IMR-90 (cell line): Measurements from ENCODE around the gene TAGLN2. TPM values are rescaled to one million over a fixed set of nuclear protein-coding genes. Genes with fewer than 3 reads are reported as not detected.

Experiments used
- ATAC-seq: fragments of 200-7000 bp; cut with Tn5 transposase; 2 replicates; pipeline ENCODE4 v1.9.1; 2020; ENCODE audit warnings: low read depth, mild to moderate bottlenecking, moderate library complexity
- BruUV-seq: library from RNA; stranded (reverse); fragments of 400-500 nt; replicated peaks from 2 replicates; lab custom pipeline; 2021; lab: Mats Ljungman, UMichigan
- CTCF ChIA-PET: fragments of 300-600 bp; formaldehyde crosslinking; extraction: SDS; loops from one replicate; lab custom pipeline; 2021; ENCODE audit warnings: antibody characterized with exemption; lab: Yijun Ruan, JAX
- POLR2A ChIA-PET: fragments of 300-600 bp; sonication (Branson Sonifier 250); formaldehyde crosslinking; loops from one replicate; lab custom pipeline; 2022; ENCODE audit warnings: antibody characterized with exemption; ENCODE audit not compliant: unreplicated experiment; lab: Charles Lee
- DNase-seq: peaks from one replicate; pipeline ENCODE4 v3.0.0; 2013
- H2AFZ ChIP-seq: replicated peaks from 2 replicates; pipeline ENCODE3; 2013; ENCODE audit warnings: low read length, mild to moderate bottlenecking; ENCODE audit not compliant: poor library complexity
- H2AK5ac ChIP-seq: 2 replicates; pipeline ENCODE4 v1.6.1; 2013; ENCODE audit warnings: low read depth, low read length, inconsistent platforms
- H2AK9ac ChIP-seq: replicated peaks from 2 replicates; pipeline ENCODE3; 2013; ENCODE audit warnings: mild to moderate bottlenecking, low read depth, low read length, moderate library complexity; ENCODE audit not compliant: poor library complexity
- H2BK120ac ChIP-seq: 2 replicates; pipeline ENCODE4 v1.6.1; 2013; ENCODE audit warnings: low read depth, low read length, inconsistent platforms
- H2BK15ac ChIP-seq: 3 replicates; pipeline ENCODE4 v1.6.1; 2013; ENCODE audit warnings: low read depth, low read length, inconsistent platforms
- H2BK20ac ChIP-seq: 2 replicates; pipeline ENCODE4 v1.6.1; 2013; ENCODE audit warnings: low read depth, mild to moderate bottlenecking, inconsistent platforms, low read length, moderate library complexity
- H2BK5ac ChIP-seq: 2 replicates; pipeline ENCODE4 v1.6.1; 2013; ENCODE audit warnings: mild to moderate bottlenecking, low read depth, low read length, inconsistent platforms; ENCODE audit not compliant: poor library complexity, severe bottlenecking
- H3K14ac ChIP-seq: replicated peaks from 2 replicates; pipeline ENCODE4 v1.6.1; 2013; ENCODE audit warnings: low read depth, low read length, inconsistent platforms
- H3K18ac ChIP-seq: 2 replicates; pipeline ENCODE4 v1.6.1; 2013; ENCODE audit warnings: low read depth, low read length, control low read depth
- H3K23ac ChIP-seq: 2 replicates; pipeline ENCODE4 v1.6.1; 2013; ENCODE audit warnings: low read depth, low read length, inconsistent platforms
- H3K27ac ChIP-seq: 2 replicates; pipeline ENCODE4 v1.5.1; 2013; ENCODE audit warnings: mild to moderate bottlenecking, control low read depth, low read length; ENCODE audit not compliant: insufficient read depth
- H3K27me3 ChIP-seq: 2 replicates; pipeline ENCODE4 v1.6.1; 2013; ENCODE audit warnings: low read length; ENCODE audit not compliant: control insufficient read depth, insufficient read depth
- H3K36me3 ChIP-seq: 2 replicates; pipeline ENCODE4 v1.6.1; 2013; ENCODE audit warnings: low read length, mixed read lengths; ENCODE audit not compliant: control insufficient read depth, insufficient read depth
- H3K4ac ChIP-seq: 2 replicates; pipeline ENCODE4 v1.6.1; 2013; ENCODE audit warnings: low read depth, low read length, inconsistent platforms
- H3K4me1 ChIP-seq: 2 replicates; pipeline ENCODE4 v1.6.1; 2013; ENCODE audit warnings: low read length, mixed read lengths; ENCODE audit not compliant: control insufficient read depth, insufficient read depth
- H3K4me2 ChIP-seq: 2 replicates; pipeline ENCODE4 v1.6.1; 2013; ENCODE audit warnings: low read depth, mild to moderate bottlenecking, control low read depth, low read length, moderate library complexity
- H3K4me3 ChIP-seq: 2 replicates; pipeline ENCODE4 v1.5.1; 2013; ENCODE audit warnings: low read depth, mild to moderate bottlenecking, control low read depth, low read length, moderate library complexity; ENCODE audit not compliant: insufficient read depth
- H3K56ac ChIP-seq: 2 replicates; pipeline ENCODE4 v1.6.1; 2013; ENCODE audit warnings: low read length, inconsistent platforms; ENCODE audit not compliant: insufficient read depth; ENCODE audit errors: extremely low read depth
- H3K79me1 ChIP-seq, 2 experiments: 2 replicates each; pipeline ENCODE4 v1.6.1; 2013; ENCODE audit warnings: low read length in 2 of 2, inconsistent platforms in 1 of 2, low read depth in 1 of 2
- H3K9ac ChIP-seq: 2 replicates; pipeline ENCODE4 v1.6.1; 2013; ENCODE audit warnings: low read depth, low read length, control low read depth
- H3K9me1 ChIP-seq: 2 replicates; pipeline ENCODE4 v1.6.1; 2013; ENCODE audit warnings: low read length, inconsistent platforms; ENCODE audit not compliant: insufficient read depth
- H3K9me3 ChIP-seq: 2 replicates; pipeline ENCODE4 v1.6.1; 2013; ENCODE audit warnings: low read length; ENCODE audit not compliant: control insufficient read depth, insufficient read depth
- H4K20me1 ChIP-seq: 2 replicates; pipeline ENCODE4 v1.6.1; 2013; ENCODE audit warnings: low read length, inconsistent platforms; ENCODE audit not compliant: insufficient read depth
- H4K5ac ChIP-seq: 2 replicates; pipeline ENCODE4 v1.6.1; 2013; ENCODE audit warnings: mild to moderate bottlenecking, low read depth, low read length, control low read depth
- H4K8ac ChIP-seq, 2 experiments: 2 replicates each; pipeline ENCODE4 v1.6.1; 2013; ENCODE audit warnings: low read depth in 2 of 2, low read length in 2 of 2, control low read depth in 1 of 2, inconsistent platforms in 1 of 2
- H4K91ac ChIP-seq: 2 replicates; pipeline ENCODE4 v1.6.1; 2013; ENCODE audit warnings: low read depth, low read length, inconsistent platforms; ENCODE audit not compliant: insufficient read depth
- BHLHE40 ChIP-seq: fragments of 150-350 bp; IDR thresholded peaks from 2 replicates; pipeline ENCODE4 v1.6.1; 2016; ENCODE audit warnings: mild to moderate bottlenecking, low read depth, low read length
- CHD1 ChIP-seq: IDR thresholded peaks from 2 replicates; pipeline ENCODE4 v1.6.1; 2012; ENCODE audit warnings: low read depth, low read length, improper control_type of control experiment
- CTCF ChIP-seq: conservative IDR thresholded peaks from 2 replicates; pipeline ENCODE4 v1.5.1; 2012; ENCODE audit warnings: mild to moderate bottlenecking, low read depth, low read length, improper control_type of control experiment
- NFE2L2 ChIP-seq: fragments of 150-350 bp; IDR thresholded peaks from 2 replicates; pipeline ENCODE4 v1.6.1; 2016; ENCODE audit warnings: low read depth, mild to moderate bottlenecking, low read length
- POLR2A ChIP-seq: IDR thresholded peaks from 2 replicates; pipeline ENCODE4 v1.6.1; 2012; ENCODE audit warnings: mild to moderate bottlenecking, low read depth, low read length
- RFX5 ChIP-seq: IDR thresholded peaks from 2 replicates; pipeline ENCODE4 v1.8.0; 2012; ENCODE audit warnings: low read depth, mild to moderate bottlenecking, low read length, moderate library complexity
- WGBS, 2 experiments: methylation state at CpG; one replicate each; pipeline versions ENCODE4 v1.1.5 to v1.1.7; 2013; ENCODE audit warnings: missing lambda C conversion rate in 2 of 2; ENCODE audit not compliant: insufficient read length in 1 of 2; ENCODE audit errors: extremely low coverage in 2 of 2; 5-methylcytosine and 5-hydroxymethylcytosine counted together
- dilution Hi-C: fragments of 300-500 bp; cut with HindIII; formaldehyde crosslinking; loops from one replicate; pipeline ENCODE4 v1.14.3; 2018; ENCODE audit warnings: low sequenced_read_pairs; ENCODE audit not compliant: unreplicated experiment
- in situ Hi-C: fragments of 300-500 bp; cut with MboI; formaldehyde crosslinking; loops from 3 replicates; pipeline ENCODE4 v1.14.3; 2019; ENCODE audit warnings: low sequenced_read_pairs, inconsistent platforms, mixed read lengths
- intact Hi-C: fragments of 100-400 bp; cut with micrococcal nuclease; formaldehyde crosslinking; loops from 2 replicates; pipeline ENCODE4 v1.10.0; 2022
- polyA plus RNA-seq, 3 experiments: library from polyadenylated mRNA; depleted of rRNA; stranded (reverse); fragments of >200 nt; gene quantifications; 2 replicates each; pipeline ENCODE4 v1.2.3, GENCODE V29; 2012; ENCODE audit warnings: low replicate concordance in 1 of 3
- total RNA-seq: library from RNA; depleted of rRNA; stranded (reverse); fragments of >200 nt; gene quantifications from 2 replicates; pipeline ENCODE4 v1.2.3, GENCODE V29; 2012

The TAGLN2 gene
- total and polyA plus RNA-seq, 2 of the 4 experiments (the other 2 are of a cell fraction), result 440 to 634 TPM

- H2BK15ac ChIP-seq, result no peak overlapping the region
- BruUV-seq, result no TSS peak
Observed at GRCh38 chr1:159883134-159883533, 42.2 kb downstream of the TAGLN2 start.

More at GRCh38 chr1:159883134-159883533, 42.2 kb downstream of the TAGLN2 start:
- Histone ChIP-seq H3K27me3 (no peaks in the 10 kb centered on the region), H2BK5ac (no peak overlapping the region), H2AK5ac (peak overlapping the region; percentile 64; the same call in 1 of the 2 replicates), H4K5ac (no peak overlapping the region), H3K4me1 (peaks cover 15% of the 10 kb centered on the region), H3K9ac (no peak overlapping the region), H4K91ac (no peak overlapping the region), H4K20me1 (no peaks in the 10 kb centered on the region), H2AK9ac (peak overlapping the region; percentile 62), H2BK20ac (peak overlapping the region; percentile 43; the same call in 1 of the 2 replicates), H3K4ac (peak overlapping the region; percentile 58; the same call in 1 of the 2 replicates), H2BK120ac (peak overlapping the region; percentile 39), H3K18ac (no peak overlapping the region), H3K4me2 (no peak overlapping the region), H3K9me1 (peaks cover 18% of the 10 kb centered on the region), H3K36me3 (no peaks in the 10 kb centered on the region), H3K79me1 (no peaks in the 10 kb centered on the region), H3K4me3 (no peak overlapping the region), H2AFZ (no peak overlapping the region), H3K14ac (peak overlapping the region; percentile 82; the same call in 1 of the 2 replicates), H3K27ac (no peak overlapping the region), H3K56ac (no peak overlapping the region), H4K8ac (no peak overlapping the region), H3K9me3 (no peaks in the 10 kb centered on the region), H3K23ac (no peak overlapping the region)
- dilution Hi-C loops, result loop anchor here (25.0 kb wide), 1 partner anchor 96 kb away; the partner anchor contains the start of gene DUSP23
- ChIA-PET CTCF (no interaction called here), POLR2A (no interaction called here)
- ATAC-seq, result no peak
- in situ Hi-C loops, result loop anchor here (25.0 kb wide), 1 partner anchor 671 kb away; the partner anchor contains the start of gene ACKR1
- TF ChIP-seq CHD1 (no peak), BHLHE40 (no peak), CTCF (no peak), NFE2L2 (no peak), RFX5 (no peak), POLR2A (no peak)
- intact Hi-C loops, result no loop called here
- no peak for DNase-seq
- WGBS, 2 experiments, result no CpG with 5 or more reads among the region's 4 CpGs
